GM21526 (cell line): ENCODE results near the gene LRRC8C.
A peak's percentile ranks its signal among the peaks of the same experiment; 100 is the strongest.

Source experiments
- ATAC-seq: cut with Tn5 transposase; IDR thresholded peaks from one replicate; pipeline ENCODE4 v1.9.1; 2021; ENCODE audit warnings: moderate library complexity; ENCODE audit not compliant: unreplicated experiment, low FRiP score

LRRC8C gene

GRCh38 chr1:89633248-89633799 is 404 bp downstream of the LRRC8C start:
- ATAC-seq = peak; percentile 41

- no peak for ATAC-seq
Measured at GRCh38 chr1:89633800-89634625, 1.1 kb downstream of the LRRC8C start.

- ATAC-seq = no peak
Measured at GRCh38 chr1:89635825-89636815, 3.2 kb downstream of the LRRC8C start.

GRCh38 chr1:89637496-89637895 is 4.6 kb downstream of the LRRC8C start:
- no peak for ATAC-seq

GRCh38 chr1:89640440-89640839 is 7.5 kb downstream of the LRRC8C start:
- no peak for ATAC-seq

GRCh38 chr1:89641781-89642180 is 8.9 kb downstream of the LRRC8C start:
- no peak for ATAC-seq

- ATAC-seq = no peak
Measured at GRCh38 chr1:89643577-89643976, 10.7 kb downstream of the LRRC8C start.

- no peak for ATAC-seq
Measured at GRCh38 chr1:89644119-89644814, 11.3 kb downstream of the LRRC8C start.

GRCh38 chr1:89646259-89646658 is 13.3 kb downstream of the LRRC8C start:
- no peak for ATAC-seq

- ATAC-seq = no peak
Measured at GRCh38 chr1:89649783-89650182, 16.9 kb downstream of the LRRC8C start.

GRCh38 chr1:89652373-89652772 is 19.5 kb downstream of the LRRC8C start:
- ATAC-seq = no peak

- no peak for ATAC-seq
Measured at GRCh38 chr1:89657886-89658285, 25.0 kb downstream of the LRRC8C start.

- ATAC-seq = no peak
Measured at GRCh38 chr1:89659322-89660081, 26.6 kb downstream of the LRRC8C start.

- no peak for ATAC-seq
Measured at GRCh38 chr1:89660224-89661061, 27.5 kb downstream of the LRRC8C start.

GRCh38 chr1:89665941-89666340 is 33.0 kb downstream of the LRRC8C start:
- ATAC-seq = no peak

- no peak for ATAC-seq
Measured at GRCh38 chr1:89666640-89667039, 33.7 kb downstream of the LRRC8C start.

- ATAC-seq = no peak
Measured at GRCh38 chr1:89667691-89668090, 34.8 kb downstream of the LRRC8C start.

GRCh38 chr1:89668961-89669360 is 36.0 kb downstream of the LRRC8C start:
- no peak for ATAC-seq

- ATAC-seq = no peak
Measured at GRCh38 chr1:89669441-89669840, 36.5 kb downstream of the LRRC8C start.
